ENCODE measurements around the gene SPOPL. TPM values are rescaled to one million over a fixed set of nuclear protein-coding genes. Genes with fewer than 3 reads are reported as not detected.

SPOPL gene
- polyA plus RNA-seq, 1 experiment: 13.1 TPM

- no peak overlapping the region for H3K27ac ChIP-seq (ENCODE audit: low read depth, low read length)
- peak overlapping the region; percentile 86 for H3K4me3 ChIP-seq (ENCODE audit: low read depth, low read length)
- no peaks in the 10 kb centered on the region for H3K9me3 ChIP-seq (ENCODE audit: control insufficient read depth, insufficient read depth, low read length)
- ChIA-PET CTCF (interaction anchor here (0.5 kb wide), 1 partner anchor 220 kb away, joined by 5 read pairs; no protein-coding TSS in a partner anchor), POLR2A (no interaction called here)
- DNase-seq (ENCODE audit: low read depth, low spot score): no peak
- H3K27me3 ChIP-seq (ENCODE audit: control insufficient read depth, insufficient read depth, low read length): no peaks in the 10 kb centered on the region
- no peak for TF ChIP-seq CTCF (IDR thresholded peaks at IDR 0.05; ENCODE audit: low read depth, low read length)
These were observed 2.1 kb downstream of the SPOPL start for GRCh38 chr2:138503652-138504051.

- CTCF ChIA-PET: interaction anchor here (0.5 kb wide), 1 partner anchor 219 kb away, joined by 5 read pairs; no protein-coding TSS in a partner anchor
- no peak overlapping the region for H3K27ac ChIP-seq (ENCODE audit: low read depth, low read length)
- POLR2A ChIA-PET: no interaction called here
- H3K9me3 ChIP-seq (ENCODE audit: control insufficient read depth, insufficient read depth, low read length): no peaks in the 10 kb centered on the region
- no peak for DNase-seq (ENCODE audit: low read depth, low spot score)
- no peak for TF ChIP-seq CTCF (IDR thresholded peaks at IDR 0.05; ENCODE audit: low read depth, low read length)
- H3K27me3 ChIP-seq (ENCODE audit: control insufficient read depth, insufficient read depth, low read length): no peaks in the 10 kb centered on the region
- H3K4me3 ChIP-seq (ENCODE audit: low read depth, low read length): no peak overlapping the region
These were observed 2.5 kb downstream of the SPOPL start for GRCh38 chr2:138504092-138504491.

- TF ChIP-seq CTCF (IDR thresholded peaks at IDR 0.05; ENCODE audit: low read depth, low read length): no peak
- ChIA-PET CTCF (no interaction called here), POLR2A (no interaction called here)
- H3K4me3 ChIP-seq (ENCODE audit: low read depth, low read length): no peak overlapping the region
- H3K27ac ChIP-seq (ENCODE audit: low read depth, low read length): no peak overlapping the region
- DNase-seq (ENCODE audit: low read depth, low spot score): no peak
- no peaks in the 10 kb centered on the region for H3K9me3 ChIP-seq (ENCODE audit: control insufficient read depth, insufficient read depth, low read length)
- H3K27me3 ChIP-seq (ENCODE audit: control insufficient read depth, insufficient read depth, low read length): no peaks in the 10 kb centered on the region
These were observed 3.1 kb downstream of the SPOPL start for GRCh38 chr2:138504546-138505235.

GRCh38 chr2:138507267-138507666, 5.7 kb downstream of the SPOPL start:
- no peak for DNase-seq (ENCODE audit: low read depth, low spot score)
- H3K27ac ChIP-seq (ENCODE audit: low read depth, low read length): no peak overlapping the region
- CTCF ChIA-PET: no interaction called here

More at GRCh38 chr2:138507267-138507666, 5.7 kb downstream of the SPOPL start:
- no peaks in the 10 kb centered on the region for H3K27me3 ChIP-seq (ENCODE audit: control insufficient read depth, insufficient read depth, low read length)
- no peak overlapping the region for H3K4me3 ChIP-seq (ENCODE audit: low read depth, low read length)
- TF ChIP-seq CTCF (IDR thresholded peaks at IDR 0.05; ENCODE audit: low read depth, low read length): no peak
- POLR2A ChIA-PET: no interaction called here
- no peaks in the 10 kb centered on the region for H3K9me3 ChIP-seq (ENCODE audit: control insufficient read depth, insufficient read depth, low read length)
